Ramos (cell line): ENCODE measurements around the gene MAN1C1.

Experiments
- in situ Hi-C: fragments of 300-500 bp; cut with MboI; formaldehyde crosslinking; loops from one replicate; pipeline ENCODE4 v1.14.3; 2022; ENCODE audit warnings: low sequenced_read_pairs; ENCODE audit not compliant: unreplicated experiment

Gene MAN1C1

GRCh38 chr1:25787760-25788166, 171.2 kb downstream of the MAN1C1 start:
- in situ Hi-C loops, result no loop called here

GRCh38 chr1:25790472-25790871, 173.9 kb downstream of the MAN1C1 start:
- in situ Hi-C loops, result loop anchor here (10.0 kb wide), 2 partner anchors 266 to 506 kb away; no protein-coding TSS in a partner anchor

- in situ Hi-C loops, result loop anchor here (10.0 kb wide), 2 partner anchors 267 to 507 kb away; no protein-coding TSS in a partner anchor
Observed at GRCh38 chr1:25792115-25792514, 175.5 kb downstream of the MAN1C1 start.

- in situ Hi-C loops, result loop anchor here (10.0 kb wide), 2 partner anchors 269 to 509 kb away; no protein-coding TSS in a partner anchor
Observed at GRCh38 chr1:25793585-25794170, 177.1 kb downstream of the MAN1C1 start.

GRCh38 chr1:25794325-25794724, 177.7 kb downstream of the MAN1C1 start:
- in situ Hi-C loops, result loop anchor here (10.0 kb wide), 2 partner anchors 270 to 510 kb away; no protein-coding TSS in a partner anchor

- in situ Hi-C loops, result loop anchor here (10.0 kb wide), 2 partner anchors 270 to 510 kb away; no protein-coding TSS in a partner anchor
Observed at GRCh38 chr1:25795211-25795610, 178.6 kb downstream of the MAN1C1 start.

GRCh38 chr1:25795946-25796810, 179.6 kb downstream of the MAN1C1 start:
- in situ Hi-C loops, result loop anchor here (10.0 kb wide), 2 partner anchors 271 to 511 kb away; no protein-coding TSS in a partner anchor

GRCh38 chr1:25796811-25797458, 180.3 kb downstream of the MAN1C1 start:
- in situ Hi-C loops, result loop anchor here (10.0 kb wide), 2 partner anchors 272 to 512 kb away; no protein-coding TSS in a partner anchor

- in situ Hi-C loops, result loop anchor here (10.0 kb wide), 2 partner anchors 273 to 513 kb away; no protein-coding TSS in a partner anchor
Observed at GRCh38 chr1:25797939-25798338, 181.3 kb downstream of the MAN1C1 start.

- in situ Hi-C loops, result loop anchor here (10.0 kb wide), 2 partner anchors 274 to 514 kb away; no protein-coding TSS in a partner anchor
Observed at GRCh38 chr1:25798666-25799351, 182.2 kb downstream of the MAN1C1 start.

- in situ Hi-C loops, result loop anchor here (10.0 kb wide), 2 partner anchors 275 to 515 kb away; no protein-coding TSS in a partner anchor
Observed at GRCh38 chr1:25799352-25799934, 182.9 kb downstream of the MAN1C1 start.

- in situ Hi-C loops, result loop anchor here (10.0 to 25.0 kb wide), 3 partner anchors 275 to 515 kb away; partner anchors contain the start of gene RHCE
Observed at GRCh38 chr1:25799935-25800702, 183.5 kb downstream of the MAN1C1 start, which contains the start of gene SELENON. SELENON (plus strand) TSS chr1:25800193; CDS start chr1:25800231, 38 bp downstream.

GRCh38 chr1:25800703-25801377, 184.2 kb downstream of the MAN1C1 start:
- in situ Hi-C loops, result loop anchor here (25.0 kb wide), 1 partner anchor 389 kb away; the partner anchor contains the start of gene RHCE

GRCh38 chr1:25802915-25803314, 186.3 kb downstream of the MAN1C1 start:
- in situ Hi-C loops, result loop anchor here (25.0 kb wide), 1 partner anchor 391 kb away; the partner anchor contains the start of gene RHCE

- in situ Hi-C loops, result loop anchor here (25.0 kb wide), 1 partner anchor 391 kb away; the partner anchor contains the start of gene RHCE
Observed at GRCh38 chr1:25803368-25803767, 186.8 kb downstream of the MAN1C1 start.

GRCh38 chr1:25804244-25804963, 187.8 kb downstream of the MAN1C1 start:
- in situ Hi-C loops, result loop anchor here (25.0 kb wide), 1 partner anchor 392 kb away; the partner anchor contains the start of gene RHCE
